K562 (cell line): ENCODE data around the gene CREB3L1. TPM values are rescaled to one million over a fixed set of nuclear protein-coding genes. Genes with fewer than 3 reads are reported as not detected.

ENCODE experiments used
- ARID1B ChIP-seq: fragments of 450-650 bp; IDR thresholded peaks from 2 replicates; pipeline ENCODE4 v1.6.1; 2016; ENCODE audit warnings: antibody characterized with exemption, mild to moderate bottlenecking, inconsistent platforms
- ATF6 ChIP-seq: sonication (generic); formaldehyde crosslinking; IDR thresholded peaks from 2 replicates; pipeline ENCODE4 v1.4.0; 2020; ENCODE audit warnings: mild to moderate bottlenecking, missing genetic modification reagents
- CHD2 ChIP-seq: IDR thresholded peaks from 2 replicates; pipeline ENCODE4 v1.6.1; 2011; ENCODE audit warnings: low read depth, low read length
- CTBP1 ChIP-seq: fragments of 450-650 bp; IDR thresholded peaks from 2 replicates; pipeline ENCODE4 v1.6.1; 2016; ENCODE audit warnings: borderline replicate concordance
- ELK3 ChIP-seq: fragments of 450-650 bp; formaldehyde crosslinking; IDR thresholded peaks from 2 replicates; pipeline ENCODE4 v1.4.0; 2020; ENCODE audit warnings: mild to moderate bottlenecking
- EZH2 ChIP-seq: IDR thresholded peaks from 2 replicates; pipeline ENCODE4 v1.6.1; 2012; ENCODE audit warnings: low read depth, mild to moderate bottlenecking, inconsistent platforms, low read length, borderline replicate concordance
- FIP1L1 ChIP-seq: fragments of 200-400 bp; formaldehyde crosslinking; IDR thresholded peaks from 2 replicates; pipeline ENCODE4 v1.6.1; 2018; ENCODE audit warnings: mild to moderate bottlenecking, low read depth, low read length; ENCODE audit not compliant: poor library complexity, severe bottlenecking
- FOXA3 ChIP-seq, 2 experiments: fragments of 450-650 bp in 1 of 2; sonication (generic) in 1 of 2; formaldehyde crosslinking; IDR thresholded peaks in 1 of 2; conservative IDR thresholded peaks in 1 of 2; 2 replicates each; pipeline versions ENCODE4 v1.4.0 to v1.8.0; 2020 to 2022; ENCODE audit warnings: mild to moderate bottlenecking in 2 of 2, missing genetic modification reagents in 1 of 2
- KDM2B ChIP-seq: fragments of 250-450 bp; sonication (Bioruptor Pico); IDR thresholded peaks from 2 replicates; pipeline ENCODE4 v1.8.0; 2021; ENCODE audit warnings: mild to moderate bottlenecking, moderate library complexity
- KLF1 ChIP-seq: fragments of 450-650 bp; IDR thresholded peaks from 2 replicates; pipeline ENCODE4 v1.6.1; 2016; ENCODE audit warnings: missing genetic modification characterization, missing compliant biosample characterization
- POLR2A ChIP-seq: fragments of 450-650 bp; conservative IDR thresholded peaks from 2 replicates; pipeline ENCODE4 v1.6.1; 2016
- PTRF ChIP-seq: fragments of 450-650 bp; IDR thresholded peaks from 2 replicates; pipeline ENCODE4 v1.6.1; 2016; ENCODE audit warnings: mild to moderate bottlenecking, missing genetic modification characterization, missing compliant biosample characterization
- TEAD2 ChIP-seq: fragments of 450-650 bp; IDR thresholded peaks from 2 replicates; pipeline ENCODE4 v1.6.1; 2016; ENCODE audit warnings: missing genetic modification characterization, control low read depth, missing compliant biosample characterization
- TGIF2 ChIP-seq: sonication (generic); formaldehyde crosslinking; IDR thresholded peaks from 2 replicates; pipeline ENCODE4 v1.8.1; 2022; ENCODE audit warnings: mild to moderate bottlenecking, missing genetic modification reagents, moderate library complexity
- YBX1 ChIP-seq: fragments of 450-650 bp; IDR thresholded peaks from 2 replicates; pipeline ENCODE4 v1.7.1; 2016; ENCODE audit warnings: mild to moderate bottlenecking
- ZMIZ1 ChIP-seq, 2 experiments: fragments of 150-350 bp in 1 of 2; IDR thresholded peaks; 2 replicates each; pipeline ENCODE4 v1.6.1; 2012 to 2016; ENCODE audit warnings: low read depth in 2 of 2, low read length in 2 of 2, mild to moderate bottlenecking in 1 of 2, moderate library complexity in 1 of 2
- ZNF282 ChIP-seq: sonication (generic); formaldehyde crosslinking; IDR thresholded peaks from 2 replicates; pipeline ENCODE4 v1.8.1; 2023; ENCODE audit warnings: missing genetic modification reagents
- ZNF75A ChIP-seq: fragments of 450-650 bp; formaldehyde crosslinking; IDR thresholded peaks from 2 replicates; pipeline ENCODE4 v1.4.0; 2020; ENCODE audit warnings: mild to moderate bottlenecking
- polyA plus RNA-seq, 8 experiments: library from polyadenylated mRNA; depleted of rRNA in 4 of 8; stranded (reverse) in 5 of 8; unstranded in 3 of 8; fragments of >200 nt; fragmentation: Nextera tagmentation in 2 of 8; fragmentation: Illumina TruSeq in 1 of 8; extraction: Ambion mirVana in 2 of 8; extraction: Trizol in 1 of 8; gene quantifications; 2 replicates each; pipeline versions ENCODE4 v1.2.1 to v1.2.3, GENCODE V29; 2011 to 2014; ENCODE audit warnings: inconsistent platforms in 1 of 8, missing spikeins in 1 of 8
- total RNA-seq, 7 experiments: library from RNA; depleted of rRNA in 6 of 7; stranded (reverse); fragments of >200 nt in 6 of 7; fragmentation: Illumina TruSeq in 2 of 7; extraction: Trizol in 2 of 7; gene quantifications; 2 replicates each; pipeline versions ENCODE4 v1.2.1 to v1.2.3, GENCODE V29; 2011 to 2021; ENCODE audit warnings: low replicate concordance in 1 of 7
- TF ChIP-seq, protein P1 (sequence below): fragments of 450-650 bp; IDR thresholded peaks from 2 replicates; pipeline ENCODE4 v1.6.1; 2018; ENCODE audit not compliant: partially characterized antibody

The CREB3L1 gene
- total and polyA plus RNA-seq, 9 of the 15 experiments (the other 6 are each of a cell fraction or from before 2014, with no cell fraction given), result 1.2 to 27.6 (median 3.7) TPM

GRCh38 chr11:46281371-46281831, 3.9 kb downstream of the CREB3L1 start (continued):
- TF ChIP-seq TEAD2 (no peak), TGIF2 (CRISPR knock-in tag) (no peak), CHD2 (no peak), KDM2B (CRISPR knock-in tag) (no peak), ELK3 (CRISPR knock-in tag) (no peak), ZNF282 (CRISPR knock-in tag) (no peak), ZNF75A (CRISPR knock-in tag) (no peak), POLR2A (no peak), KLF1 (no peak), FIP1L1 (no peak), ATF6 (no peak), ZMIZ1 (IDR thresholded peaks at IDR 0.05; ENCODE audit: low read depth in 2 of 2, low read length in 2 of 2) (no peak), YBX1 (no peak), EZH2 (no peak), ARID1B (peak; percentile 19; the same call in 1 of the 2 replicates), CTBP1 (peak; percentile 56; the same call in 1 of the 2 replicates), PTRF (tag) (no peak), FOXA3 (CRISPR knock-in tag; conservative IDR thresholded peaks at IDR 0.05 in 1 of 2, IDR thresholded peaks at IDR 0.05 in 1 of 2) (no peak)
- TF ChIP-seq, protein P1, sequence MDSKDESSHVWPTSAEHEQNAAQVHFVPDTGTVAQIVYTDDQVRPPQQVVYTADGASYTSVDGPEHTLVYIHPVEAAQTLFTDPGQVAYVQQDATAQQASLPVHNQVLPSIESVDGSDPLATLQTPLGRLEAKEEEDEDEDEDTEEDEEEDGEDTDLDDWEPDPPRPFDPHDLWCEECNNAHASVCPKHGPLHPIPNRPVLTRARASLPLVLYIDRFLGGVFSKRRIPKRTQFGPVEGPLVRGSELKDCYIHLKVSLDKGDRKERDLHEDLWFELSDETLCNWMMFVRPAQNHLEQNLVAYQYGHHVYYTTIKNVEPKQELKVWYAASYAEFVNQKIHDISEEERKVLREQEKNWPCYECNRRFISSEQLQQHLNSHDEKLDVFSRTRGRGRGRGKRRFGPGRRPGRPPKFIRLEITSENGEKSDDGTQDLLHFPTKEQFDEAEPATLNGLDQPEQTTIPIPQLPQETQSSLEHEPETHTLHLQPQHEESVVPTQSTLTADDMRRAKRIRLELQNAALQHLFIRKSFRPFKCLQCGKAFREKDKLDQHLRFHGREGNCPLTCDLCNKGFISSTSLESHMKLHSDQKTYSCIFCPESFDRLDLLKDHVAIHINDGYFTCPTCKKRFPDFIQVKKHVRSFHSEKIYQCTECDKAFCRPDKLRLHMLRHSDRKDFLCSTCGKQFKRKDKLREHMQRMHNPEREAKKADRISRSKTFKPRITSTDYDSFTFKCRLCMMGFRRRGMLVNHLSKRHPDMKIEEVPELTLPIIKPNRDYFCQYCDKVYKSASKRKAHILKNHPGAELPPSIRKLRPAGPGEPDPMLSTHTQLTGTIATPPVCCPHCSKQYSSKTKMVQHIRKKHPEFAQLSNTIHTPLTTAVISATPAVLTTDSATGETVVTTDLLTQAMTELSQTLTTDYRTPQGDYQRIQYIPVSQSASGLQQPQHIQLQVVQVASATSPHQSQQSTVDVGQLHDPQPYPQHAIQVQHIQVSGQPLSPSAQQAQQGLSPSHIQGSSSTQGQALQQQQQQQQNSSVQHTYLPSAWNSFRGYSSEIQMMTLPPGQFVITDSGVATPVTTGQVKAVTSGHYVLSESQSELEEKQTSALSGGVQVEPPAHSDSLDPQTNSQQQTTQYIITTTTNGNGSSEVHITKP, result peak; percentile 36
